ENCODE data around the gene FECH.

The FECH gene

DNA sequence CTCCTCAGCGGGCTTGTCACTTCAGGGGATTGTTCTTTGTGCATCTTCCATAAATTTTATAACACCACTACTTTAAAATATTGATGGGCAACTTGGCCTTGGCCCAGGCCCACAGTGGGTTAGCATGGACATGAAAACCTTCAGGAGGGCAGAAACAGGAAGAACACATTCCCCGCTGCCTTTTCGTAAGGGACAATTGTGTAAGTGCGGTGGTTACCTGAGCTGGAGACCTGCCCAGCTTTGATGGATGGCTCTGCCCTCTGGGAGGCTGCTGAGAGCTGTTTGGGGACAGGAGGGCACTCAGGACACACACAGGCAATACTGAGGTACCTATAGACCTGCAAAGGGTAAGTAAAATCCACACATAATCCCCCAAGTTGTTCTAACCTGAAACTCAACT lies 46.8 kb downstream of the FECH start:
- TF ChIP-seq CTCF (IDR thresholded peaks at IDR 0.05): no peak

DNA sequence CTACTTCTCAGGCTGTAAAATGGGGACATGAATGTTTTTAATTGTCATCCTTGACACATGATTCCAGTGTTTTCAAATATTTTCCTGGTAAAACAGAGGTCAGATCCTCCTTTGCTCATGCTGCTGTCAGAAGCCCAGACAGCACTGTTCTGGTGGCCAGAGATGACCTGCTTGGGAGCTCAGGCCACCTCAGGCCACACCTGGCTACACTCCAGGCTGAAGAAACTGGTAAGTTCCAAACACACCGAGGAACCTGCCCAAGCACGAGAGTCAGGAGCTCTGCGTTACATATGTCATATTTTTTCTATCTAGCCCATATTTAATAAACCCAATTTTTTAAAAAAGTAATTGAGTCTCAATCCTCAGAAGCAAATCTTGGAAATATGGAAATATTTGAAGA lies 47.9 kb downstream of the FECH start:
- no peak for TF ChIP-seq CTCF (IDR thresholded peaks at IDR 0.05)

DNA sequence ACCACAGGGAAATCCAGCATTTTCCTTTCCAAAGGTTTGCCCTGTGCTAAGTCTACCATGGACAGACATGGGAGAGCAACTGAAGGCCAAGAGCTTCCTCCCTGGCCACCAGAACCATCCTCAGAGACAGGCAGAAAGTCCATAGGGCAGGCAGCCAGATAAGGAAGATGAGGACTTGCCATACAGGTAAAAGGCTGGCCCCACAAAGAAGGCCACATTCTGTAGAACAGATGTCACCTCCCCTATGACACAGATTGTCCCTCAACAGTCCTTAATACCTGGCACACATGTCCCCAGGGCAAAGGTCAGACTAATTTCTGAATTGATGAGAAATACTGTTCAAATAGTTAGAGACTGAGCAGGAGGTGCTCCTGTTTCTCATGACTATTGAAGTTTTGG lies 52.0 kb downstream of the FECH start:
- TF ChIP-seq CTCF (IDR thresholded peaks at IDR 0.05): no peak

- TF ChIP-seq CTCF (IDR thresholded peaks at IDR 0.05): no peak
Measured at GRCh38 chr18:57533868-57534510, 52.5 kb downstream of the FECH start.

DNA sequence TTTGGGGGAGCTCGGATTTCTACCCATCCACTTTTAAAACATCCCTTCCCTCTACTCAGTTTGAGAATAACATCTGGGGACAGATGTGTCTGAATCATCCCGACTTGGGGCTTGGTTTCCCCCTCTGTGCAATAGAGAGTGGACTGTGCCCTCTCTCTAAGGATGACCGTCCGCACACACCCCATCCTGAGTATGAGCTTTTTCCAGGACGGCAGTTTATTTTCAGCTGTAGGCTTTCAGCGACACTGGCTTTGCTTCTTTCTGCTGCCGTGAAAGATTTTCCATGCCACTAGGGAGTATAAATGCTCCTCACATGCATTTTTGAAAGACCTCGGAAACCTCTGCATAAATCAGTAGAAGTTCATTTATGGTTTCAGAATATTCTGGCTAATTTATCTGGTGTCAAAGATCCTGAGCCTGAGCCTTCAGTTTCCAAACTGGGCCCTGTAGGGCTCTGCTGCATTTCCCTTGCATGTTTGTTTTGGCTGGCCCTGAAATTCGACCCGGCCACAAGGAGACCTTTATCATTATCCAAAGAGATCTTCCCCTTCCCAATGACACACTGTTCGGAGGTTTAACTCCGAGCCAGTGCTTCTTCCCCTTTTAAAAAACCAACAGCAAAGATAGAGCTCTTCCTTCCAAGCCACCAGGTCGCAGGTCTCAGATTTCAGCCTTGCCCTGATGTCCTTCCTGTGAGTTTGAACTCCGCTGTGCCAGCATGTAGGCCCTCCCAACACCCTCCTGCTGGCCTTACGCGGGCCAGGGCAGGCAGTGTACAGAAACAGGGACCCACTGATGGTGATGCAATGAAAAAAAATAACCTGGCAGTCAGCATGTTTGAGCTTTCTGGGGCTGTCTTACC lies 53.3 kb downstream of the FECH start:
- no peak for TF ChIP-seq CTCF (IDR thresholded peaks at IDR 0.05)

DNA sequence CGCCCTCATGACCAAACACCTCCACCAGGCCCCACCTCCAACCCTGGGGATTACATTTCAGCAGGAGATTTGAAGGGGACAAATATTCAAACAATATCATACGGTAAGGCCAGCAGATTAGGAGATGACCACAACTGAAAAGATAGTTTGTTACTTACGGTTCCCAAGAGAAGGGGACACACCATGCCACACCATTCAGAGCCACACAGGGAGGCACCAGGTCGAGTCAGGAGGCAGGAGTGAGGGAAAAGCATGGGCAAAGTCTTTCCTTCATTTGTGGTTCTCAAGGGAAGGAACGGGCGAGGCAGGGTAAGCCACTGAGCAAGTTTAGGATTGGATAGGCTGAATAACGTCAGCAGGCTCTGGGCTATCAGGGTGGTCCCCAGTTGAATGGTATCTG lies 57.4 kb downstream of the FECH start:
- TF ChIP-seq CTCF (IDR thresholded peaks at IDR 0.05): no peak

- no peak for TF ChIP-seq CTCF (IDR thresholded peaks at IDR 0.05)
Measured at GRCh38 chr18:57527556-57528229, 58.8 kb downstream of the FECH start.
